OCI-LY1 (cell line): ENCODE measurements around the gene AFDN.

Experiments
- H2AFZ ChIP-seq: fragments of 200-600 bp; sonication (generic), shearing (Covaris generic); 2 replicates; pipeline ENCODE4 v1.6.0; 2014; ENCODE audit warnings: antibody characterized with exemption, mild to moderate bottlenecking, low read length
- H3F3A ChIP-seq: fragments of 200-600 bp; sonication (generic), shearing (Covaris generic); 2 replicates; pipeline ENCODE4 v1.6.0; 2014; ENCODE audit warnings: mild to moderate bottlenecking, antibody characterized with exemption, low read length, moderate library complexity; ENCODE audit not compliant: insufficient read depth
- H3K27ac ChIP-seq: fragments of 200-600 bp; sonication (generic); 2 replicates; pipeline ENCODE4 v1.5.1; 2014; ENCODE audit warnings: low read length, mixed run types, mild to moderate bottlenecking, low read depth; ENCODE audit not compliant: poor library complexity, severe bottlenecking
- H3K27me3 ChIP-seq: fragments of 200-600 bp; sonication (generic); 2 replicates; pipeline ENCODE4 v1.6.0; 2014; ENCODE audit warnings: antibody characterized with exemption, mild to moderate bottlenecking, low read length, moderate library complexity; ENCODE audit not compliant: insufficient read depth
- H3K36me3 ChIP-seq: fragments of 200-600 bp; sonication (generic); 2 replicates; pipeline ENCODE4 v1.6.1; 2014; ENCODE audit warnings: mild to moderate bottlenecking, antibody characterized with exemption, low read length, moderate library complexity, mixed read lengths; ENCODE audit not compliant: insufficient read depth
- H3K4me1 ChIP-seq: fragments of 200-600 bp; sonication (generic); 2 replicates; pipeline ENCODE4 v1.5.1; 2014; ENCODE audit warnings: mild to moderate bottlenecking, low read length, moderate library complexity; ENCODE audit not compliant: insufficient read depth, severe bottlenecking
- H3K4me2 ChIP-seq: fragments of 200-600 bp; sonication (generic), shearing (Covaris generic); 2 replicates; pipeline ENCODE4 v1.6.1; 2014; ENCODE audit warnings: low read length
- H3K4me3 ChIP-seq: fragments of 200-600 bp; sonication (generic); 2 replicates; pipeline ENCODE4 v1.5.1; 2014; ENCODE audit warnings: low read length, low read depth, mild to moderate bottlenecking, mixed read lengths; ENCODE audit not compliant: poor library complexity, severe bottlenecking
- H3K79me2 ChIP-seq: fragments of 200-600 bp; shearing (Covaris generic); 2 replicates; pipeline ENCODE4 v1.6.1; 2016; ENCODE audit warnings: mixed run types, low read length, mixed read lengths; ENCODE audit not compliant: insufficient read depth
- H3K9ac ChIP-seq: fragments of 200-600 bp; sonication (generic), shearing (Covaris generic); 2 replicates; pipeline ENCODE4 v1.6.1; 2014; ENCODE audit warnings: mild to moderate bottlenecking, low read length, mixed read lengths
- H3K9me2 ChIP-seq: fragments of 200-600 bp; sonication (generic), shearing (Covaris generic); 2 replicates; pipeline ENCODE4 v1.6.1; 2014; ENCODE audit warnings: low read depth, mild to moderate bottlenecking, low read length, mixed read lengths
- H3K9me3 ChIP-seq: fragments of 200-600 bp; shearing (Covaris generic); 2 replicates; pipeline ENCODE4 v1.6.1; 2014; ENCODE audit warnings: low read length, mixed read lengths
- H4K20me1 ChIP-seq: fragments of 200-600 bp; sonication (generic), shearing (Covaris generic); 2 replicates; pipeline ENCODE4 v1.6.0; 2016; ENCODE audit warnings: mild to moderate bottlenecking, low read length; ENCODE audit not compliant: insufficient read depth
- EZH2 ChIP-seq: fragments of 200-600 bp; sonication (generic), shearing (Covaris generic); IDR thresholded peaks from 2 replicates; pipeline ENCODE4 v1.8.0; 2017; ENCODE audit warnings: borderline replicate concordance, mixed run types, mild to moderate bottlenecking, antibody characterized with exemption, low read length, moderate library complexity, mixed read lengths
- TF ChIP-seq, protein P1 (sequence below): fragments of 200-600 bp; sonication (generic), shearing (Covaris generic); IDR thresholded peaks from 2 replicates; pipeline ENCODE4 v1.5.1; 2017; ENCODE audit warnings: mild to moderate bottlenecking, antibody characterized with exemption, low read length, moderate library complexity, mixed read lengths

AFDN gene

DNA sequence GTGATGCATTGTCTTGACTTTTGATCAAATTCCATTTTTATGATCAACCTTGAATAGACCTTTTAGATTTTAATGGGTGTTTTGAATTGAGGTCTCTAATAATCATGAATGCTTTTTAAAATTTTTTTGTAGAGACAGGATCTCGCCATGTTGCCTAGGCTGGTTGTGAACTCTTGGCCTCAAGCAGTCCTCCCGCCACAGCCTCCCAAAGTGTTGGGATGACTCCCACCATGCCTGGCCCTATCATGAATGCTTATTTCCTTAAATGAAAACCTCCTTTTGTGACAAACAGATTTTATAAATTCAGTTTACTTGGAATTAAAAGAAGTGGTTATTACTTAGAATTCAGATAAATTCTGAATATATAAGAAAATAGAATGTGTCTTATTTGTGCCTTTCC, 110.6 kb downstream of the AFDN start:
- no peak for TF ChIP-seq EZH2
- TF ChIP-seq, protein P1, sequence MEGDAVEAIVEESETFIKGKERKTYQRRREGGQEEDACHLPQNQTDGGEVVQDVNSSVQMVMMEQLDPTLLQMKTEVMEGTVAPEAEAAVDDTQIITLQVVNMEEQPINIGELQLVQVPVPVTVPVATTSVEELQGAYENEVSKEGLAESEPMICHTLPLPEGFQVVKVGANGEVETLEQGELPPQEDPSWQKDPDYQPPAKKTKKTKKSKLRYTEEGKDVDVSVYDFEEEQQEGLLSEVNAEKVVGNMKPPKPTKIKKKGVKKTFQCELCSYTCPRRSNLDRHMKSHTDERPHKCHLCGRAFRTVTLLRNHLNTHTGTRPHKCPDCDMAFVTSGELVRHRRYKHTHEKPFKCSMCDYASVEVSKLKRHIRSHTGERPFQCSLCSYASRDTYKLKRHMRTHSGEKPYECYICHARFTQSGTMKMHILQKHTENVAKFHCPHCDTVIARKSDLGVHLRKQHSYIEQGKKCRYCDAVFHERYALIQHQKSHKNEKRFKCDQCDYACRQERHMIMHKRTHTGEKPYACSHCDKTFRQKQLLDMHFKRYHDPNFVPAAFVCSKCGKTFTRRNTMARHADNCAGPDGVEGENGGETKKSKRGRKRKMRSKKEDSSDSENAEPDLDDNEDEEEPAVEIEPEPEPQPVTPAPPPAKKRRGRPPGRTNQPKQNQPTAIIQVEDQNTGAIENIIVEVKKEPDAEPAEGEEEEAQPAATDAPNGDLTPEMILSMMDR, result no peak
- H3K9me3 ChIP-seq, result no peaks in the 10 kb centered on the region
- no peaks in the 10 kb centered on the region for H3K9me2 ChIP-seq
- H3K79me2 ChIP-seq, result no peaks in the 10 kb centered on the region
- H3K9ac ChIP-seq, result no peak overlapping the region
- H3K36me3 ChIP-seq, result no peaks in the 10 kb centered on the region
- H3K4me1 ChIP-seq, result peaks cover 5% of the 10 kb centered on the region
- H4K20me1 ChIP-seq, result no peaks in the 10 kb centered on the region
- H3F3A ChIP-seq, result no peaks in the 10 kb centered on the region
- H3K4me2 ChIP-seq, result no peak overlapping the region
- no peak overlapping the region for H2AFZ ChIP-seq
- no peak overlapping the region for H3K27ac ChIP-seq
- H3K27me3 ChIP-seq, result no peaks in the 10 kb centered on the region
- no peak overlapping the region for H3K4me3 ChIP-seq

DNA sequence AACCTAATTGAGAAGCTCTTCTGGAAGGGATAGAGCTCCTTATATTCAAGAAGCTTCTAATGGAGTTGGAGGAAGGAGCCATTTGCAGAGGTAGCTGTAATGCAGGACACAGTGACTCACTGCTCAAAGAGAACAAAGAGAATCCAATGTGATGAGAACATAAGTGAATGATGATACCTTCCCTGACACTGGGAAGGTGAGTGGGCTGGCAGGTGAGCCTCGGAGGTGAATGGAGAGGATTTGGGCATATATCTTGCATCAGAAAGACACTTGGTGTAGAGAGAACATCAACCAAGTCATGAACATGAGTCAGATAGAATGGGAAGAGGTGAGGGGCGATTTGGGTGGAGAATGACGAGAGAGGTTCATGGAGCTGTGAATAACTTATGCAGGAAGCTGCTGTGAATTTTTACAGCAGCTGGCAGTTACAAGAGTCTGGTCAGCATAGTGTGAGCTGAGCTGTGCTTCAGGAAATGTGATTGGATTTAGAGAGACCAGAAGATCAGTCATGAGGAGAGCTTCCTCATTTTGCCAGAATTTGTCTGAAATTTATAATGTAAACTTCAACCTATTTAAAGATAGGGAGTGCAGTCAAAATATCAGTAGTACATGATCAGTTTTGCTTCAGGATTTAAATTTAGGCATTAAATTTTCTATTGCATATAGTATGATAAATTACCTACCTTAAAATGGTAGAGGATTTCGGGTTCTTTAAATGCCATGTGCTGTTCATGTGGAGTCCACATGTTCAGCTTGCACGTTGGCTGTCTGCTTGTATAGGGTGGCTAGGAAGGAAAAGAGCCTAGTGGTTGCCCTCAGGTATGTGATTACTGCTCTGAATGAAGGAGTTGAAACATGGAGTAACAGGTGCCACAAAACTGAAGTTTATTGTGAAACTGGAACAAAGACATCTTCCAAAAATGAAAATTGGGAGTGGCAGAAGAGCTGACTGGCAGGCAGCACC, 111.5 kb downstream of the AFDN start:
- no peak overlapping the region for H2AFZ ChIP-seq
- no peak overlapping the region for H3K4me3 ChIP-seq
- peaks cover 4% of the 10 kb centered on the region for H3K4me1 ChIP-seq
- no peaks in the 10 kb centered on the region; the same call in 1 of the 2 replicates for H3K36me3 ChIP-seq
- H3K27ac ChIP-seq, result no peak overlapping the region
- no peaks in the 10 kb centered on the region for H3K9me3 ChIP-seq
- no peaks in the 10 kb centered on the region for H3K9me2 ChIP-seq
- no peaks in the 10 kb centered on the region for H3K79me2 ChIP-seq
- no peak for TF ChIP-seq EZH2
- TF ChIP-seq, protein P1, result no peak
- H3K27me3 ChIP-seq, result no peaks in the 10 kb centered on the region
- no peak overlapping the region for H3K9ac ChIP-seq
- no peaks in the 10 kb centered on the region for H4K20me1 ChIP-seq
- no peak overlapping the region for H3K4me2 ChIP-seq
- H3F3A ChIP-seq, result no peaks in the 10 kb centered on the region

DNA sequence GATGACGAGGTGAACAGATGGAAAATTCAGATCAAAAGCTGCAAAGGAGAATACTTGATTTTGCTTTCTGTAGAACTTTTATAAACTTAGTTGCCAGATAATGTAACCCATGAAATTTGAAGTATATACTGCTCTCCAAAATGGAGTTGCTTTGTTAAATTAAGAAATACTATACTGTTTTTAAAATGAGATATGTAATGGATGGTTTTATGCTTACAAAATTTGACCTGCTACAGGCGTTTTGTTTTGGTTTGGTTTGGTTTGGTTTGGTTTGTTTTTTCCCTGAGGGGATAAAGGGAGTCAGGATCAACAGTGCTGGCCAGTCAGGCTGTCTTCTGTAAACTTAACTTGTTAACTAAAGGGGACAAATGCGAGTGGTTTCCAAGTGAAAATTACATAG, 115.1 kb downstream of the AFDN start:
- H3K79me2 ChIP-seq, result no peaks in the 10 kb centered on the region
- H3K4me2 ChIP-seq, result no peak overlapping the region
- peaks cover 8% of the 10 kb centered on the region; the same call in 1 of the 2 replicates for H3K36me3 ChIP-seq
- H2AFZ ChIP-seq, result no peak overlapping the region
- H4K20me1 ChIP-seq, result no peaks in the 10 kb centered on the region
- TF ChIP-seq, protein P1, result no peak
- TF ChIP-seq EZH2, result no peak
- no peak overlapping the region for H3K4me3 ChIP-seq
- H3K27me3 ChIP-seq, result no peaks in the 10 kb centered on the region
- H3F3A ChIP-seq, result no peaks in the 10 kb centered on the region
- H3K9me2 ChIP-seq, result no peaks in the 10 kb centered on the region
- no peaks in the 10 kb centered on the region for H3K4me1 ChIP-seq
- H3K9me3 ChIP-seq, result no peaks in the 10 kb centered on the region
- no peak overlapping the region for H3K27ac ChIP-seq
- no peak overlapping the region for H3K9ac ChIP-seq
